Neuronal stem cell (in vitro differentiated cells): ENCODE data around the gene FCHO2.

Source experiments
- DNase-seq: peaks from one replicate; pipeline ENCODE4 v3.0.0-alpha.2; 2013; ENCODE audit warnings: low spot score
- H2AFZ ChIP-seq: one replicate; pipeline ENCODE4 v1.6.1; 2013; ENCODE audit warnings: mild to moderate bottlenecking, low read length, inconsistent platforms
- H2AK5ac ChIP-seq: 2 replicates; pipeline ENCODE4 v1.6.1; 2013; ENCODE audit warnings: low read depth, mild to moderate bottlenecking, inconsistent platforms, low read length, moderate library complexity, mixed read lengths
- H2BK120ac ChIP-seq: 2 replicates; pipeline ENCODE4 v1.6.1; 2013; ENCODE audit warnings: low read depth, mild to moderate bottlenecking, inconsistent platforms, low read length, moderate library complexity, mixed read lengths
- H2BK12ac ChIP-seq: one replicate; pipeline ENCODE4 v1.6.1; 2013; ENCODE audit warnings: low read length, inconsistent platforms
- H2BK15ac ChIP-seq: 2 replicates; pipeline ENCODE4 v1.6.1; 2013; ENCODE audit warnings: mild to moderate bottlenecking, low read length, inconsistent platforms, mixed read lengths
- H2BK5ac ChIP-seq: one replicate; pipeline ENCODE4 v1.6.1; 2013; ENCODE audit warnings: inconsistent platforms, mild to moderate bottlenecking, low read length, moderate library complexity
- H3K14ac ChIP-seq: one replicate; pipeline ENCODE4 v1.6.1; 2013; ENCODE audit warnings: low read length, inconsistent platforms
- H3K18ac ChIP-seq: 2 replicates; pipeline ENCODE4 v1.6.1; 2013; ENCODE audit warnings: low read length, inconsistent platforms
- H3K23ac ChIP-seq: 2 replicates; pipeline ENCODE4 v1.6.1; 2013; ENCODE audit warnings: low read depth, mild to moderate bottlenecking, mixed read lengths, low read length, inconsistent platforms; ENCODE audit not compliant: poor library complexity
- H3K27ac ChIP-seq: replicated peaks from 3 replicates; pipeline ENCODE4 v1.5.1; 2013; ENCODE audit warnings: low read length, inconsistent platforms
- H3K27me3 ChIP-seq, 3 experiments: 2 replicates each; pipeline ENCODE4 v1.6.1; 2013; ENCODE audit warnings: low read length in 3 of 3, mild to moderate bottlenecking in 2 of 3, inconsistent platforms in 1 of 3, low read depth in 1 of 3, mixed read lengths in 1 of 3, moderate library complexity in 1 of 3; ENCODE audit not compliant: control insufficient read depth in 3 of 3, insufficient read depth in 3 of 3
- H3K36me3 ChIP-seq, 2 donors: replicated peaks in 1 of 2; 2 replicates each; pipeline ENCODE4 v1.6.1; 2013; ENCODE audit warnings: low read length in 2 of 2; ENCODE audit not compliant: control insufficient read depth in 2 of 2, insufficient read depth in 2 of 2
- H3K4ac ChIP-seq: 2 replicates; pipeline ENCODE4 v1.6.1; 2013; ENCODE audit warnings: inconsistent platforms, mild to moderate bottlenecking, low read length, moderate library complexity
- H3K4me1 ChIP-seq, 2 donors: 1 replicate in 1 of 2; 2 replicates in 1 of 2; pipeline ENCODE4 v1.6.1; 2013; ENCODE audit warnings: low read length in 2 of 2, low read depth in 1 of 2; ENCODE audit not compliant: control insufficient read depth in 2 of 2, insufficient read depth in 1 of 2
- H3K4me2 ChIP-seq: one replicate; pipeline ENCODE4 v1.6.1; 2013; ENCODE audit warnings: mild to moderate bottlenecking, low read length, inconsistent platforms; ENCODE audit not compliant: insufficient read depth, poor library complexity, severe bottlenecking
- H3K4me3 ChIP-seq, 2 donors: 2 replicates each; pipeline ENCODE4 v1.5.1; 2013; ENCODE audit warnings: low read length in 2 of 2, mild to moderate bottlenecking in 2 of 2, inconsistent platforms in 1 of 2, moderate library complexity in 1 of 2
- H3K79me1 ChIP-seq: one replicate; pipeline ENCODE4 v1.6.1; 2013; ENCODE audit warnings: low read depth, mild to moderate bottlenecking, inconsistent platforms, low read length, moderate library complexity
- H3K9ac ChIP-seq: one replicate; pipeline ENCODE4 v1.6.1; 2013; ENCODE audit warnings: mild to moderate bottlenecking, low read depth, low read length, inconsistent platforms; ENCODE audit not compliant: poor library complexity
- H3K9me3 ChIP-seq, 2 donors: replicated peaks in 1 of 2; 2 replicates each; pipeline versions ENCODE3 to v1.6.1; 2013; ENCODE audit warnings: low read length in 2 of 2, mild to moderate bottlenecking in 2 of 2, inconsistent platforms in 1 of 2, low read depth in 1 of 2, mixed read lengths in 1 of 2, moderate library complexity in 1 of 2; ENCODE audit not compliant: control insufficient read depth in 2 of 2, insufficient read depth in 1 of 2
- H4K8ac ChIP-seq: one replicate; pipeline ENCODE4 v1.6.1; 2013; ENCODE audit warnings: low read depth, mild to moderate bottlenecking, inconsistent platforms, low read length, moderate library complexity
- H4K91ac ChIP-seq: one replicate; pipeline ENCODE4 v1.6.1; 2013; ENCODE audit warnings: low read length, low read depth, mild to moderate bottlenecking, inconsistent platforms; ENCODE audit not compliant: poor library complexity
- WGBS, 2 donors: extraction: QIAGEN DNeasy Blood & Tissue Kit; methylation state at CpG; one replicate each; pipeline ENCODE4 v1.1.7; 2013; ENCODE audit warnings: missing lambda C conversion rate in 2 of 2, mixed read lengths in 1 of 2; ENCODE audit not compliant: insufficient read length in 2 of 2, insufficient replicate concordance in 1 of 2; ENCODE audit errors: extremely low coverage in 2 of 2; 5-methylcytosine and 5-hydroxymethylcytosine counted together

The FCHO2 gene

DNA sequence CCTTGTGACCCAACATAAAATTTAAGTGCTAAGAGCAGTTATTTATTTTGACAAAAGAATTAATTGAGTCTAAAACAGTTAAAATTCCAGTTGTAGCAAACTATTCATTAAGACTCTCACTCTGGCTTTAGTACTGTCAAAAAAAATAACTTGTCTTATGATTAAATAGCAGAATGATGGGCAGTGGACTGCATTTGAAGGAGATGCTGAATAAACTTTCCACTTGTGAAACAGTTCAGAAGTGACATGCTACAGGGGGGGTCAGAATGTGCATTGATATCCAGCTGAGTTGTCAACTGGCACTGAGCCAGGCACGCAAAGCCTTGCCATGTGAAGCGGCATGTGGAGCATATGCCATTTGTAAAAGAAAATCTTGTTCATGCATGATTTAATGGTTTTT lies 76.0 kb downstream of the FCHO2 start:
- H2BK15ac ChIP-seq = no peak overlapping the region
- no peaks in the 10 kb centered on the region for H3K27me3 ChIP-seq
- no peak overlapping the region for H3K23ac ChIP-seq
- H2BK120ac ChIP-seq = no peak overlapping the region
- no peak overlapping the region for H2BK5ac ChIP-seq
- H4K8ac ChIP-seq = no peak overlapping the region
- H3K4me2 ChIP-seq = no peak overlapping the region
- H3K4ac ChIP-seq = no peak overlapping the region
- H3K36me3 ChIP-seq = peaks cover 0 to 26% of the 10 kb centered on the region in 2 donors
- H3K18ac ChIP-seq = no peak overlapping the region
- no peak overlapping the region for H2AFZ ChIP-seq
- no peak overlapping the region for H3K4me3 ChIP-seq
- H4K91ac ChIP-seq = no peak overlapping the region
- no peak overlapping the region for H2AK5ac ChIP-seq
- no peak overlapping the region for H3K14ac ChIP-seq
- H3K79me1 ChIP-seq = no peaks in the 10 kb centered on the region
- no peak overlapping the region for H3K27ac ChIP-seq
- H3K9ac ChIP-seq = no peak overlapping the region
- H2BK12ac ChIP-seq = no peak overlapping the region
- no peak for DNase-seq
- peaks cover 0 to 10% of the 10 kb centered on the region in 2 donors for H3K4me1 ChIP-seq
- no CpG with 5 or more reads among the region's 2 CpGs for WGBS, 2 donors
- H3K9me3 ChIP-seq = no peaks in the 10 kb centered on the region

DNA sequence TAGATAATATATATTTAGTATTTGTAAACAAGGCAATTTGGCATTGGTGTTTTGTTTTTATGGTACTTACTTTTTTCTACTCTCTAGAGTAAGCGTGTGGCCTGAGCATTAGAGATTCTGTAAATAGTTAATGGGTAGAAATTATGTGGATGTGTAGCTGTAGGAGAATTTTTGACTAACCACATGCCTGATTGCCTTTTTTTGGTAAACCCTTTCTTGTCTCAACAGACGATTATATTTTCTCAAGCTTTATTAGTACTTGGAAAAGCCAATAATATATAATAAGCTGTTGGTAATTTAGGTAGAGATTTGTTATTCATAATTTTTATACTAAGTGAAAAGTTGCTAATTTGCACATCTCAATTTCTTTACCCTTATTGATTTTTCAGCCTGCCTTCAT lies 76.8 kb downstream of the FCHO2 start:
- Histone ChIP-seq H3K4me3 (no peak overlapping the region), H4K91ac (no peak overlapping the region), H3K79me1 (no peaks in the 10 kb centered on the region), H2BK15ac (no peak overlapping the region), H3K14ac (no peak overlapping the region), H4K8ac (no peak overlapping the region), H2BK5ac (no peak overlapping the region), H2AK5ac (no peak overlapping the region), H3K9me3 (no peaks in the 10 kb centered on the region), H3K27ac (no peak overlapping the region), H3K36me3 (peaks cover 0 to 31% of the 10 kb centered on the region in 2 donors), H3K23ac (no peak overlapping the region), H3K4me2 (no peak overlapping the region), H2BK12ac (no peak overlapping the region), H2AFZ (no peak overlapping the region), H3K9ac (no peak overlapping the region), H3K18ac (no peak overlapping the region), H3K4me1 (peaks cover 0 to 10% of the 10 kb centered on the region in 2 donors), H3K4ac (no peak overlapping the region), H2BK120ac (no peak overlapping the region), H3K27me3 (no peaks in the 10 kb centered on the region)
- WGBS, 2 donors = no CpG with 5 or more reads among the region's 2 CpGs
- DNase-seq = no peak

DNA sequence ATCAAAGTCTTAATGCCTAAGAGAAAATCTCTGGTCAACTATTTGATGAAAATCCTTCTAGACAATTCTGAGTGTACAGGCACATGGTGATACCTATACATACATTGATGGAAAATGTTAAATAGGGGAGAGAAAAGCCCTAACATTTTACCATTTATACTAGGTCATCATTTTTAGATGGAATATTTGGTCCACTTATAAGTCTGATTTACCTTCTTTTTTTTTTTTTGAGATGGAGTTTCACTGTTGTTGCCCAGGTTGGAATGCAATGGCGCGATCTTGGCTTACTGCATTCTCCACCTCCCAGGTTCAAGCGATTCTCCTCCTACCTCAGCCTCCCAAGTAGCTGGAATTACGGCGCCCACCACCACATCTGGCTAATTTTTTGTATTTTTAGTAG lies 81.7 kb downstream of the FCHO2 start:
- no peak overlapping the region for H3K14ac ChIP-seq

DNA sequence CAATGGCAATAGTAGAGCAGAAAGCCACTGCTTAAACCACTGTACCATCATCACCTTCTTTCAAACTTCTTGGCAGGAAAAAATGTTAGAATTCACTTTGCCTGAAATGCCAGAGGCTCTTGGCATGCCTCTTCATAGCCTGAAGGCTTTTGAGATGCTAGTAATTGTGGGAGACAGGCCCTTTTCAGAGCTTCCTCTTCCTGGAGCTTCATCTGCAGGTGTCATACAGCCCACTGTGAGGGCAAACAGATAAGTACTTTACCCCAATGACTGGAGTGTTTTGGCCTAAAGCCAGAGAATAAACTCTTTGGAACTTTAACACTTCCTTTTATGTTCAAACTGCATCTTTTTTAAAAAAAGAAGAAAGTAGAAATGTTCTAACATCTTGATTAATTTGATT lies 83.2 kb downstream of the FCHO2 start:
- H4K91ac ChIP-seq = no peak overlapping the region
- H3K14ac ChIP-seq = no peak overlapping the region
- H3K27me3 ChIP-seq = no peaks in the 10 kb centered on the region
- no peak overlapping the region for H2BK120ac ChIP-seq
- H3K18ac ChIP-seq = no peak overlapping the region
- H3K9me3 ChIP-seq = no peaks in the 10 kb centered on the region
- H3K4me3 ChIP-seq = no peak overlapping the region
- H2AK5ac ChIP-seq = no peak overlapping the region
- H3K4ac ChIP-seq = no peak overlapping the region
- H4K8ac ChIP-seq = no peak overlapping the region
- no peak overlapping the region for H3K4me2 ChIP-seq
- H3K9ac ChIP-seq = no peak overlapping the region
- H2BK5ac ChIP-seq = no peak overlapping the region
- no peak overlapping the region for H2AFZ ChIP-seq
- H2BK12ac ChIP-seq = no peak overlapping the region
- H3K36me3 ChIP-seq = peaks cover 0 to 33% of the 10 kb centered on the region in 2 donors
- no peak overlapping the region for H2BK15ac ChIP-seq
- H3K27ac ChIP-seq = no peak overlapping the region
- no peaks in the 10 kb centered on the region for H3K79me1 ChIP-seq
- no peak overlapping the region for H3K23ac ChIP-seq
- no peaks in the 10 kb centered on the region for H3K4me1 ChIP-seq
- DNase-seq = no peak

More for the DNA sequence above, 81.7 kb downstream of the FCHO2 start:
- Histone ChIP-seq H2BK120ac (no peak overlapping the region), H3K27me3 (no peaks in the 10 kb centered on the region), H2AFZ (no peak overlapping the region), H3K18ac (no peak overlapping the region), H3K23ac (no peak overlapping the region), H3K27ac (no peak overlapping the region), H3K79me1 (no peaks in the 10 kb centered on the region), H2BK5ac (no peak overlapping the region), H3K4me2 (no peak overlapping the region), H3K4me3 (no peak overlapping the region), H4K91ac (no peak overlapping the region), H3K9me3 (no peaks in the 10 kb centered on the region), H3K36me3 (peaks cover 0 to 33% of the 10 kb centered on the region in 2 donors), H3K4me1 (no peaks in the 10 kb centered on the region), H3K4ac (no peak overlapping the region), H2AK5ac (no peak overlapping the region), H2BK12ac (no peak overlapping the region), H2BK15ac (no peak overlapping the region), H3K9ac (no peak overlapping the region), H4K8ac (no peak overlapping the region)
- no peak for DNase-seq
- no CpG with 5 or more reads among the region's 5 CpGs for whole genome bisulfite sequencing, 2 donors
